Colonic mucosa (tissue), 4 donors: ENCODE measurements around the gene PGBD5. TPM values are rescaled to one million over a fixed set of nuclear protein-coding genes. Genes with fewer than 3 reads are reported as not detected.
A peak's percentile ranks its signal among the peaks of the same experiment; 100 is the strongest.

Source experiments
- DNase-seq: peaks from one replicate; pipeline ENCODE4 v3.0.0-alpha.2; 2020
- H3K27ac ChIP-seq: fragments of 200-600 bp; one replicate; pipeline ENCODE4 v1.8.0; 2021
- H3K27me3 ChIP-seq: fragments of 200-600 bp; one replicate; pipeline ENCODE4 v1.8.0; 2021
- H3K36me3 ChIP-seq: fragments of 200-600 bp; one replicate; pipeline ENCODE4 v1.8.0; 2021
- H3K4me1 ChIP-seq: fragments of 200-600 bp; one replicate; pipeline ENCODE4 v1.8.0; 2021; ENCODE audit warnings: mild to moderate bottlenecking
- H3K4me3 ChIP-seq: fragments of 200-600 bp; one replicate; pipeline ENCODE4 v1.8.0; 2021
- H3K9ac ChIP-seq, 2 donors: one replicate each; pipeline ENCODE4 v1.7.0; 2013; ENCODE audit warnings: control low read depth in 2 of 2, low read depth in 2 of 2, low read length in 2 of 2
- H3K9me3 ChIP-seq: fragments of 200-600 bp; one replicate; pipeline ENCODE4 v1.8.0; 2021
- CTCF ChIP-seq: fragments of 200-600 bp; IDR thresholded peaks from one replicate; pipeline ENCODE4 v1.8.0; 2022; ENCODE audit warnings: antibody characterized with exemption, mild to moderate bottlenecking
- intact Hi-C: fragments of 100-400 bp; cut with DNase I; formaldehyde crosslinking; loops from one replicate; pipeline ENCODE4 v1.14.1; 2022
- total RNA-seq, 2 donors: library from RNA; stranded (reverse); fragmentation: NEBNext Ultra II Directional in 1 of 2; extraction: Animal tissue kit (Norgen Biotek cat#: 25700) in 1 of 2; gene quantifications; one replicate each; pipeline ENCODE4 v1.2.1, GENCODE V29; 2021
- donor health status: healthy.
- donor health status: DM: no; HTN: no; CAD: no.
- donor health status: DM: no; HTN: no; CAD: no.

The PGBD5 gene
- total RNA-seq, 2 donors from 2014 or later: 6.4 to 14.8 TPM

GRCh38 chr1:230271300-230272035, 154.7 kb downstream of the PGBD5 start:
- Histone ChIP-seq H3K4me1 (peaks cover 12% of the 10 kb centered on the region), H3K9me3 (no peaks in the 10 kb centered on the region), H3K36me3 (no peaks in the 10 kb centered on the region), H3K27ac (no peak overlapping the region), H3K4me3 (no peak overlapping the region), H3K9ac (no peak overlapping the region), H3K27me3 (no peaks in the 10 kb centered on the region)
- intact Hi-C loops: no loop called here
- DNase-seq: no peak
- no peak for TF ChIP-seq CTCF

DNA sequence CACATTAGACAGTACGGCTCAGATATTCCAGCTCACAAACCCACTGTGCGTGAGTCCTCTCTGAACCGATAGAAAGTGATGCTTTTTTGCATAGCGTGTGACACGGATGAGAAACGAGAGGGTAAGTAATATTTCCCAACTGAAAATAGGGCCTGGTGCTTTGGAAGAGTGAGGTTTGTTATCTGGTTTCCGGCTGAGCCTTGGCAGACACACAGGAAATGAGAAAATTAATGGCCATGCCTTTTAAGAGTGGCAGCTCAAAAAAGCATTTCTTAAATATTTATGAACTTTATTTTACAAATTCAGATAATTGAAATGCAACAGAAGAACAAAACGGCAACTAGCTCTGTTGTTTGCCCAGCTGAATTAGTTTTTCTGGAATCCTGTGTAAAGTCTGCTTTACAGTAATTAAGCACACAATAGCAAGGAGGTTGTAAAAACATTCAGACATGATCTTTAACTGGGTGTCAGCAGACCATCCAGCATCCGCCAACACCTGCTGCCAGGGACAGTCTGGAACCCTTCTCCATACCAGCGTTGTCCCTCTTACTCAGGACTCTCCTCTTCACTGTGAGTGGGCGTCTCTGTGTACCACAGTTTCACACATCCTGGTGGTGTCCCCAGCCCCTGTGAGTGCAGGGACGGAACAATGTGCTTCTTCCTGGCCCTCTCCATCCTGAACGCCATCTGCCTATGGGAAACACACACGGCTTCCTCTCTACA, 155.4 kb downstream of the PGBD5 start:
- H3K27me3 ChIP-seq: no peaks in the 10 kb centered on the region
- no peak for DNase-seq
- no peaks in the 10 kb centered on the region for H3K9me3 ChIP-seq
- H3K27ac ChIP-seq: no peak overlapping the region
- intact Hi-C loops: no loop called here
- no peak overlapping the region for H3K4me3 ChIP-seq
- H3K4me1 ChIP-seq: peaks cover 12% of the 10 kb centered on the region
- H3K9ac ChIP-seq: no peak overlapping the region
- no peak for TF ChIP-seq CTCF
- H3K36me3 ChIP-seq: no peaks in the 10 kb centered on the region

GRCh38 chr1:230270185-230270558, 156.0 kb downstream of the PGBD5 start:
- TF ChIP-seq CTCF: no peak
- Histone ChIP-seq H3K27ac (no peak overlapping the region), H3K4me1 (peaks cover 12% of the 10 kb centered on the region), H3K36me3 (no peaks in the 10 kb centered on the region), H3K4me3 (no peak overlapping the region), H3K9me3 (no peaks in the 10 kb centered on the region), H3K9ac (no peak overlapping the region), H3K27me3 (no peaks in the 10 kb centered on the region)
- intact Hi-C loops: no loop called here
- no peak for DNase-seq

DNA sequence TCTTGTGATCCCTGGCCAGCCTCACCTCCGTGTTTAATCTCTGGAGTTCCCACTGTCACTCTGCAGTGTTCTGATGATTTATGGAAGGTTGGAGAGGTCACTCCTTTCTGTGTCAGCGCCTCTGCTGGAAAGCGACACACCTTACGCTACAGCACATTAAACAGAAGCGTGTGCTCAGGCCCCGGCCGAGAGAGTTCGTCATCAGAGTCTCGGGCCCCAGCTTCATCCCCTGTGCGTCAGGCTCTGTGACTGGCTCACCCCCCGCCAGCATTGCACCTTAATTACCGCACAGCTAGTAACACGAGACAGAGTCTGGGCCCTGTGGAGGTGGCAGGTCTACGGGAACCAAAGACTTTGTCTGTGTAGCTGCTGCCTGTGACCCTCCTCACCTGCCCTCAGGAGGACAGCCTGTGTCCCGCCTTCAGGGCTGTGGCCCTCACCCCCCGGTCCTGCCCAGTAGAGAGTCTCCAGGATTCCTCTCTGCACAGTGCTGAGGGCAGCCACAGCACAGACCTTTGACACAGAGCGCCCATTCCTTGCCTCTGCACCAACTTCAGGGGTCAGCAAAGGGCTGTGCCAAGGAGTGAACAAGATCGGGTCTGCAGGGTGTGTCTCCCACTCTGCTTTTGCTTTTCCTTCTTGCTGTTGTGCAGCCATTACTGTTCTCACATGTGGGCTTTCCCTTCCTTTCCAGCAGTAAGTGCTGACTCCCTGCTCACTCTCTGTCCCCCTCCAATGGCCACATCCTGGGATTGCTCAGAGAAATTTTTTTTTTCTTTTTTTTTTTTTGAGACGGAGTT, 157.6 kb downstream of the PGBD5 start:
- peak; percentile 45 for TF ChIP-seq CTCF
- peak; percentile 73 for DNase-seq
- no peaks in the 10 kb centered on the region for H3K36me3 ChIP-seq
- intact Hi-C loops: no loop called here
- H3K9me3 ChIP-seq: no peaks in the 10 kb centered on the region
- H3K4me1 ChIP-seq: peaks cover 12% of the 10 kb centered on the region
- no peaks in the 10 kb centered on the region for H3K27me3 ChIP-seq
- H3K27ac ChIP-seq: peak overlapping the region; percentile 84
- no peak overlapping the region for H3K4me3 ChIP-seq
- H3K9ac ChIP-seq: peak overlapping the region in 1 of 2 donors; percentile 70

DNA sequence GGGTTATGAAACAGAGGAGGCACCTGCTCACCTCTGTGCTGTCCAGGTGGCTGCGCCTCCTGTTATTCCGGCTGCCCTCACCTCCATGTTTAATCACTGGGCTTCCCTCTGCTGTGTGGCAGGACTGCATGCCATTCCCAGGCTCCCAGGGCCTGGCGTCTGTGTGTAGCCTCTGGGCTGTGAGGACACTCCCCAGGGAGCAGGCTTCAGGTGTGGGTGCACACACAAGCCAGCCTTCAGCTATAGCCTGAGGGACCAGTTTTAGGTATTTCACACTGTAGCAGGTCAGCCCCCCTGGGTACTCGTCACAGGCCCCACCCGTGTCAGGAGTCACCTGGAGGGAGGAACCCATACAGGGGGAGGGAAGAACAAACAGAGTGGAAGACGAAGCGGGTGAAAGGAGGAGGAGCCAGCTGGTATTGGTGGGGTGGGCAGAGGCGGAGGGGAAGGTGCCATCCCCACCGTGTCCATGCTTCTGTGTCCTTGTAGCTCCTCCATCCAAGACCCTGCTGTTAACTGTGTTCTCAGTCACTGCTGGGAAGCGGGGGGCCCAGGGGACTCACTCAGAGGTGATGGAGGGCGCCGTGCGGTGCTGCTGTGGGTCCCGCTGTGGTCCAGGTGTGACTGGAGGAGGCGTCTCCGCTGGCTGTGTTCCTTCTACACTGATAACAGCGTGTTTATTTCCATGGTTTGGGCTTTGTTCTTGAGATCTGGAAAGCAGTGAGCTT, 158.6 kb downstream of the PGBD5 start:
- intact Hi-C loops: no loop called here
- Histone ChIP-seq H3K27me3 (no peaks in the 10 kb centered on the region), H3K9me3 (no peaks in the 10 kb centered on the region), H3K4me3 (no peak overlapping the region), H3K27ac (no peak overlapping the region), H3K4me1 (peaks cover 12% of the 10 kb centered on the region), H3K9ac (no peak overlapping the region), H3K36me3 (no peaks in the 10 kb centered on the region)
- no peak for TF ChIP-seq CTCF
- no peak for DNase-seq
